Cardiac muscle cell (in vitro differentiated cells and primary cell): ENCODE measurements around the gene BBS9. TPM values are rescaled to one million over a fixed set of nuclear protein-coding genes. Genes with fewer than 3 reads are reported as not detected.
"Not testable (repeated sequence)": the region's sequence is repeated elsewhere in the genome, so short reads cannot be mapped to it uniquely, and the experiment has no call there.

Experiments
- DNase-seq, 2 donors: peaks; one replicate each; pipeline versions ENCODE4 v3.0.0 to v3.0.0-alpha.2; 2010 to 2017; ENCODE audit warnings: low read depth in 1 of 2, low spot score in 1 of 2
- H3K27ac ChIP-seq: fragments of 200-600 bp; sonication (generic); 2 replicates; pipeline ENCODE4 v1.5.1; 2016
- H3K27me3 ChIP-seq: fragments of 200-600 bp; sonication (generic); 2 replicates; pipeline ENCODE4 v1.6.0; 2016; ENCODE audit warnings: control low read depth
- H3K36me3 ChIP-seq: fragments of 200-600 bp; sonication (generic); 2 replicates; pipeline ENCODE4 v1.5.1; 2016; ENCODE audit warnings: control low read depth
- H3K4me1 ChIP-seq: fragments of 200-600 bp; sonication (generic); 2 replicates; pipeline ENCODE4 v1.8.1; 2017; ENCODE audit warnings: low read depth, mild to moderate bottlenecking, mixed run types
- H3K4me3 ChIP-seq: fragments of 200-600 bp; sonication (generic); 2 replicates; pipeline ENCODE4 v1.5.1; 2016; ENCODE audit warnings: mild to moderate bottlenecking
- H3K9me3 ChIP-seq: fragments of 200-600 bp; sonication (generic); 2 replicates; pipeline ENCODE4 v1.5.1; 2017; ENCODE audit warnings: low read depth, mild to moderate bottlenecking, control low read depth
- polyA plus RNA-seq: library from polyadenylated mRNA; unstranded; fragments of >200 nt; fragmentation: Nextera tagmentation; extraction: Ambion mirVana; gene quantifications from 2 replicates; pipeline ENCODE4 v1.2.1, GENCODE V29; 2016
- total RNA-seq: library from RNA; depleted of rRNA; stranded (reverse); fragments of >200 nt; gene quantifications from 2 replicates; pipeline ENCODE4 v1.2.3, GENCODE V29; 2016
- TF ChIP-seq, protein P1 (sequence below): IDR thresholded peaks from 2 replicates; pipeline ENCODE4 v1.5.1; 2012; ENCODE audit warnings: low read depth, mild to moderate bottlenecking, low read length

Gene BBS9
- total and polyA plus RNA-seq, 2 experiments from 2014 or later, result 9.8 to 13.2 TPM

DNA sequence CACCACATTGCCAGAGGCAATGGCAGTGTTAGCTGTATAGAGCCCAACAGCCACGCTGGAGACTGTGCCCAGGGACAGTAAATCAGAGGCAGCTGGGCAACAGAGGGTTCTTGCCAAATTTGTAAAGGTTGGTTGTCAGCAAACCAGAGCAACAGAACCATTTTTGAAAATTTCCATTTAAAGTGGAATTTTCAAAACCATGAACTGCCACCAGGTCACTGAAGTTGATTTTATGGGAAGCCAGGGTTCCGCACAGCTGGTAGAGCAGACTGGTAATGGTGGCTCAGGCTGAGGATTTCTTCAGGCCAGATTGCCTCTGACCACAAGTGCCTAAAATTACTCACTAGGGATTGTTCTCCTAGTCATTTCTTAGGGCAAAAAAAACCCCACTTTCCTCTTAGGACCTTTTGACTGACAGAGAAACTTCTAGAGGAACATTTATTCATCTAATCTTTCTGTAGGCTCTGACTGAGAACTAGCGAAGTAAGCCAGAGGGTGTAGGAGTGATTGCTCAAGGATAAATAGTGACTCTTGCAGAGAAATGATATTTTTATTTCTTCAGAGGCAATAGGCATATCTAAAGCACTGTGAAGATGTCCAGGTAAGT is 342.4 kb downstream of the BBS9 start:
- Histone ChIP-seq H3K36me3 (no peaks in the 10 kb centered on the region), H3K9me3 (no peaks in the 10 kb centered on the region), H3K4me1 (no peaks in the 10 kb centered on the region), H3K4me3 (no peak overlapping the region), H3K27ac (no peak overlapping the region), H3K27me3 (no peaks in the 10 kb centered on the region)
- TF ChIP-seq, protein P1, sequence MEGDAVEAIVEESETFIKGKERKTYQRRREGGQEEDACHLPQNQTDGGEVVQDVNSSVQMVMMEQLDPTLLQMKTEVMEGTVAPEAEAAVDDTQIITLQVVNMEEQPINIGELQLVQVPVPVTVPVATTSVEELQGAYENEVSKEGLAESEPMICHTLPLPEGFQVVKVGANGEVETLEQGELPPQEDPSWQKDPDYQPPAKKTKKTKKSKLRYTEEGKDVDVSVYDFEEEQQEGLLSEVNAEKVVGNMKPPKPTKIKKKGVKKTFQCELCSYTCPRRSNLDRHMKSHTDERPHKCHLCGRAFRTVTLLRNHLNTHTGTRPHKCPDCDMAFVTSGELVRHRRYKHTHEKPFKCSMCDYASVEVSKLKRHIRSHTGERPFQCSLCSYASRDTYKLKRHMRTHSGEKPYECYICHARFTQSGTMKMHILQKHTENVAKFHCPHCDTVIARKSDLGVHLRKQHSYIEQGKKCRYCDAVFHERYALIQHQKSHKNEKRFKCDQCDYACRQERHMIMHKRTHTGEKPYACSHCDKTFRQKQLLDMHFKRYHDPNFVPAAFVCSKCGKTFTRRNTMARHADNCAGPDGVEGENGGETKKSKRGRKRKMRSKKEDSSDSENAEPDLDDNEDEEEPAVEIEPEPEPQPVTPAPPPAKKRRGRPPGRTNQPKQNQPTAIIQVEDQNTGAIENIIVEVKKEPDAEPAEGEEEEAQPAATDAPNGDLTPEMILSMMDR, result no peak
- peak in 1 of 2 donors; percentile 3 for DNase-seq

DNA sequence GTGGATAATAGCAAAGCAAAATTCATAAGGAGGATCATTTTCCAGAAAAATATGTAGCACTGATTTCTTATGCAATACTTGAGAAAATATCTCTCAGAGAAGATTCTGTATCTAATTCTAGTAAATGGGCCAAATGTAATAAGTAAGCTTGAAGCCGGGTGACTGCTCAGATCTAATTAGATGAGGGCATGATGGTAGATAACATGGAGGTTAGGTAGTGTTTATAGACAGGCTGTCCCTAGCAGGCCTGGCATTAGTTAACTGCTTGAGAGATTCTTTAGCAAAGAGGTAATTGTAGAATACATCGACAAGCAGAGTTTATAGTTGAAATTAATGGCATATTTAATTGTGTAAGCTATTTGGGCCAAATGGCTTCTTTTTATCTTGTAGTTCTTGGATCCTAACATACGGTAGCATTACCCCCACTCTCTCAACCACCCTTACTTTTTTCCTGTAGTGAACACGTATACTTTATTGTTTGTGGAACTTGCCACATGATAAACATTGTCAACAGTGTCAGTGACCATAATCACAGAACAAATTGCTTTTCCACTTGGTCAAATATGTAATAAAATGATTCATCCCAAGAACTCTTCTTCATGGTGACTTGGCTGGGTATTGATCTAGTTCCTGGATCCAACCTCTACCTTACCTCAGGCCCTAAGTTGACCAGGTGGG is 343.1 kb downstream of the BBS9 start:
- Histone ChIP-seq H3K27ac (no peak overlapping the region), H3K36me3 (no peaks in the 10 kb centered on the region), H3K9me3 (no peaks in the 10 kb centered on the region), H3K4me1 (no peaks in the 10 kb centered on the region), H3K27me3 (no peaks in the 10 kb centered on the region), H3K4me3 (no peak overlapping the region)
- no peak for DNase-seq
- TF ChIP-seq, protein P1, result no peak

DNA sequence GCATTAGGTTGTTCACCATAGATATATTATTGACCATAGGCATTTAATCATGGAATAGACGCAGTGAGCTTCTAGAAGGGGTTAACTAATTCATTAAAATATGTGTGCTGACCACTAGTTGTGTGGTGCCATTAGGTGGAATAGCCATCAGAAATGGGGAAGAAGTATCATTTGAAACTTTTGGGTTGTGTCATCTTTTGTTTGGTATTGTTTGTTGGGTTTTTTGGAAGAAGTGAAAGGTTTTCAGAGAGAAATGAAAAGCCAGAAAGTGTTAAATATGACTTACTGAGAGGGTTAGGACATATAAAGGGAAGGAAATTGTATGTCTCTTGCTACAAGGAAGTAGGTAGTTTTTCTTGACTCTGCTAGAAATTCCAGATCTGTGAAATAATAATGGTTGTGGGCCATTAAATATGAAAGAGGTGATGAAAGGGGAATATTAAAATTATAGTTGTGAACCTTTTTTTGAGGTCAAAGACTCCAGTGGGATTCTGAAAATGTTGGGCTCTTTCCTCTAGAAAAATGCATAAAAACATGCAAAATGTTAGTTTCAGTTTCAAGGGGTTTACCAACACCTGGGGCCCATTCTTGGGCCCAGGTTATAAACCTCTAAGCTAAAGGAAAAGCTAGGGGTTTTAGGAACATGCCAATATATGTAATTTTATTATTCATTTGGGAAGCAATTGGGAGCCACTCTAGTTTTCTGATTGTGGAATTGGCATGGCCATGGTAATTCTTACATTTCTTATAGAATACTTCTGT is 348.5 kb downstream of the BBS9 start:
- TF ChIP-seq, protein P1, result no peak

DNA sequence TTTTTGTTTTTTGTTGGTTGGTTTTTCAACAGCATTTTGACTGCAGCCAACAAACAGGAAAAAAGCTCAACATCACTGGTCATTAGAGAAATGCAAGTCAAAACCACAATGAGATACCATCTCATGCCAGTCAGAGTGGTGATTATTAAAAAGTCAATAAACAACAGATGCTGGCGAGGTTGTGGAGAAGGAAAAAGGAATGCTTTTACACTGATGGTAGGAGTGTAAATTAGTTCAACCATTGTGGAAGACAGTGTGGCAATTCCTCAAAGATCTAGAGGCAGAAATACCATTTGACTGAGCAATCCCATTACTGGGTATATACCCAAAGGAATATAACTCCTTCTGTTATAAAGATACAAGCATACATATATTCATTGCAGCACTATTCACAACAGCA is 355.1 kb downstream of the BBS9 start:
- DNase-seq, H3K9me3 ChIP-seq, H3K27ac ChIP-seq, H3K27me3 ChIP-seq, H3K36me3 ChIP-seq, H3K4me3 ChIP-seq: not testable (repeated sequence)
- H3K4me1 ChIP-seq, result peaks cover 16% of the 10 kb centered on the region

More for the DNA sequence above, 348.5 kb downstream of the BBS9 start:
- Histone ChIP-seq H3K36me3 (no peaks in the 10 kb centered on the region), H3K27ac (no peak overlapping the region), H3K9me3 (no peaks in the 10 kb centered on the region), H3K27me3 (no peaks in the 10 kb centered on the region), H3K4me3 (no peak overlapping the region), H3K4me1 (no peaks in the 10 kb centered on the region)
- DNase-seq, result no peak

DNA sequence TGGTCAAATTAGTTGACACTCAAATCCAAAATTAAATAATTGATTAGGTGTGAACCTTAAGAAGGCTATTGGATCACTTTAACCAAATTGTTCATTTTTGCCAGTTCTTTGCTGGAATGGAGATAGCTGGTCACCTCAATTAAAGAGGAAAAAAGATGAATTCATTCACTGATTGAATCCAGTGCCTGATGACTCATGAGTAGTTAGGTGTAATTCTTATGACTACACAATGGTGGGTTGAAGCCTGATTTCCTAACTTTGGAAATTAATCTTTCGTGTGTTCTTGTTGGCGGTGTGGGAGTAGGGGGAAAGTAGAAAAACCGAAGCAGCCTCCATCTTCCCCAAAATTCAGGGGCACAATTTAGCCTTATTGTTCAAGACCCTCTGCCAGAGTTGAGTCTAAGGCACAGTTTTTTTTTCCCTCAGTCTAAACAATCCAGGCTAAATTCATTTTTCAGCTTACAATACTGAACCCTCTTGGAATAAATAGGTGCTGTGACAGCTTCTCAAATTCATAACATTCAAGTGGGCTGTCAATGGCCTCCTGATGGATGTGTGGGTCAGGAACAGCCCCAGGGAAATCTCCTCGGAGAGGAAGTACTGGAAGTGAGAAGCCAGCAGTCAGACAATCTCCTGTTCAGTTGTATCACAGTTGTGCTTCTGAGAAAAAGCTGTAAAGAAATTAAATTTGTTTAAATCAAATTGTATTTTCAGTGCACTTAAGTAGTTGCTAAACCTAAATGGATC is 356.6 kb downstream of the BBS9 start:
- H3K36me3 ChIP-seq, result no peaks in the 10 kb centered on the region
- TF ChIP-seq, protein P1, result no peak
- H3K4me3 ChIP-seq, result no peak overlapping the region
- peaks cover 21% of the 10 kb centered on the region for H3K4me1 ChIP-seq
- H3K27ac ChIP-seq, result no peak overlapping the region
- no peaks in the 10 kb centered on the region for H3K27me3 ChIP-seq
- no peaks in the 10 kb centered on the region for H3K9me3 ChIP-seq
- peak in 1 of 2 donors; percentile 11 for DNase-seq
